ENCODE measurements around the gene CACNA2D4.

The CACNA2D4 gene

GRCh38 chr12:1846421-1847405 lies 71.7 kb downstream of the CACNA2D4 start:
- DNase-seq: no peak

- DNase-seq: no peak
These were observed 72.6 kb downstream of the CACNA2D4 start for GRCh38 chr12:1845886-1846285.

DNA sequence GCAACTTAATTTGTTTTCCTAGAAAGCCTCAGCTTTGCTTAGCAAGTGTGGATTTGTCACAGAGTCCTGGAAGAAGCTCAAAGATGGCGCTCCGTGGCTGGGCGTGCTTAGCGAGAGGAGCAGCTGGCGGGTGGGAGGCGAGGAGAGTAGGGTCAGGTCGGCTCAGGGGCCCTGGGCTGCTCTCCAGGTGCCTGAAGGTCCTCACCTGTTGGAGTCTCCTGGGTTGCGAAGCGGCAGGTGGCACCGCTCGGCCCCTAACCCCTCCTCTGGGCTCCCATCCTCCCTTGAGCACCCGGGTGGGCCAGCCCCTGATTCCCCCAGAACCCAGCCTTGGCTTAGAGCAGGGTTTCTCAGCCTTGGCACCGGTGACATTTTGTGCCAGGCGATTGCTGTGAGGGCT lies 73.0 kb downstream of the CACNA2D4 start:
- DNase-seq: no peak

DNA sequence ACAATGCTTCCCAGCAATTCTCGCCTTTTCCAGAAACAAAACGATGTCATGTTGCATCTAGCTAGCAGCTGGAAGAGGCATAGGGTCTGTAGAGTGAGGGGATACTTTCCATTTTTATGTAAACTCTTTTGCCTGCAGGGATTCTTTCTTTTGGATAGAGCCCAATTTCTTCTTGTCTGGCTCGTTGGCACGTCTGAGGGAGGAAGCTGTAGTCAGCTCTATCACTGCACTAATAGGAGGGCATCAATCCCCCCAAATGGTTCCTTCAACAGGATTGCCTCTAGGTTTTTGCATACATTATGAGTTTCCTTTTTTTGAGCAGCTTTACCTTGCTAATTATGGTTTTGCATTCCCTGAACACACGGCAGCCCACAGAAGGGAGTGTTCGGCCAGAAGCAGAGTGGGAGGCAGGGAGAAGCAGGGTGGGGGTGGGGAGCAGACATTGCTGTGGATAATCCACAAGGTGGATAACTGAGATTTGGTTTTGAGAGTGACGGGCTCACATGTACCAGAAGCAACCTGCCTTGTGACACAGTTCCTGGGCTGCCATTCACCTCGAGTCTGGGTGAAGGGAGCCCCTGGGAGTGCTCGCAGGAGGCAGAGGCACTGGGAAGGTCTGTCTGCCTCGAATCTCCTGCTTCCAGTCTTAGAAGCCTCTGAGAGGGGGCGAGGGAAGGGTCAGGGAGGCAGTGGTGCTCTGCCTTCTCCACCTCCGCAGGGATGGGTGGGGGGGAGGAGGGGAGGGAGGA lies 73.6 kb downstream of the CACNA2D4 start:
- DNase-seq: peak in 1 of 51 donors; percentile 19

GRCh38 chr12:1844223-1844622 lies 74.2 kb downstream of the CACNA2D4 start:
- DNase-seq: no peak

GRCh38 chr12:1843641-1844005 lies 74.8 kb downstream of the CACNA2D4 start:
- no peak for DNase-seq

DNA sequence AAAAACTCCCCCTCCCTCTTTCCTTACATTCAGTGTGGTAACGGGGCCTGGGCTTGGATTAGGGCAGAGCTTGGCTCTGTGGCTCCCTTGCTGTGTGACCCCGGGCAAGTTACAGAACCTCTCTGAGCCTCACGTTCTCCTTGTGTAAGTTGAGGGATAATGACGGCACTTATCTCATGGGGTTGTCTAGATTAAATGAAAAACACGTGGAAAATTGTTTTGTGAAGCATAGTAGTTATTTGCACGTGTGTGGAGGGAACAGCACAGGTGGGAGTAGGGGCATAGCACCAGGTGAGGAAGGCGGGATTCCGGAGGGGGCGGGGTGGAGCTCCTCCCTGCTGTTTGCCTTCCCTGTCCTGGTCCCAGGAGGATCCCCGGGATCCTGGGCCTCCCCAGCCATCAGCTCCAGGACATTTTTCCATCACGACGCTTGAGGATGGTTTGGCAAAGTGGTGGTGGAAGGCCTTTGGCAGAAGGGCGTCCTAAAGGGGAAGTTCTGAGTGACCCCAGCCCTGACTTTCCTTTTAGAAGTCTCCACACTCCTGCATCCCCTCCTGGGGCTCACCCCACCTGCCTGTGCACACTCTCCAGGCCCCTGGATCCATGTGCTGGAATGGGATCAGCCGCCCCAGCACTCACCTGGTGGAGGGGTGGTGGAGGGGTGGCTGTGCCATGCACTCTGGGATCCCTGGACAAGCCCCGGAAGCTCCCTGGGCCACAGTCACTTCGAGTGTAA lies 75.4 kb downstream of the CACNA2D4 start:
- DNase-seq: no peak

GRCh38 chr12:1842183-1842904 lies 76.1 kb downstream of the CACNA2D4 start:
- no peak for DNase-seq

DNA sequence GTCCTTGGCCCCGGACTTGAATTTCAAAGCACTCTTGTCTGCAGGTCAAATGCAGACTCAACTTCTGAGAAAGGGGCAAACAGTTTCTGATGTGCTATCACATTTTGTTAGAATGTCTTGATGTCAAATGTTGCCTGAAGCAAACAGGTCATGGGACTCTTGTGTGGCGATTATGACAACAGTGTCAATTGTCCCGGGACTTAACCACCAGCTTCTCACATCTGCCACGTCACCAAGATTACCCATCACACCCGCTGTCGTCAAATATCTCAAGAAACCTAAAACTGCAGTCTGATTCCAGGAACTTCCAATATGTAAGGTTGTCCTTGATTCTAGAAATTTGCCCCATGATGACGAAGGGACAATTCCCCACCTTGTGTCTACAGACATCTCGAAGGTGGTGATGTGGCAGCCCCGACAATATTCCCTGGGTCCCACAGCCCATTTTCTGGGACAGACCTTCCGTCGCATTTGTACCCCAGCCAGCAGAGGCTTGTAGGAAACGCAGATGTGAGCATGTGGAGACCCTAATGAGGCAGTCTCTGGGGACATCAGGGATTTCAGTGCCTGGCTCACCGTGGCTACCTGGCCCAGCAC lies 76.8 kb downstream of the CACNA2D4 start:
- DNase-seq: no peak

DNA sequence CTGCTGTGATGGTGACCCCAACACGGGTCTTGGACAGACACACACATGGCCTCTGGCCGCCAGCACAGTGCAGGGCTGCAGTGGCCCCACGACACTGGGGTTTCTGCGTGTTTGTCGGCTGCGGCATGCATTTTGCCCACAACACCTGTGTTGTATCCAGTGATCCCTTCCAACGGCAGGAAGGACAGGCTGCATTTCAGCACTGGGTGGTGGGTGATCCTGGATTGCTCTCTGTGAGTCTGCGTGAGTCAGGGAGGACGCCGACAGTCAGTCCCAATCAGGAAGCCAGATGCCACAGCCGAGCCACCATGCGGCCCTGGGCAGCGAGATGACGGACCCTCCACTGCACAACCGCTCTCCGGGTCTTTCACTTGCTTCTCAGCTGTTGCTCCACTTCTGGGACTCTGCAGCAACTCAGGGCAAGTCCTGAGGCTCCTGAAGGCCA lies 77.4 kb downstream of the CACNA2D4 start:
- DNase-seq: no peak

DNA sequence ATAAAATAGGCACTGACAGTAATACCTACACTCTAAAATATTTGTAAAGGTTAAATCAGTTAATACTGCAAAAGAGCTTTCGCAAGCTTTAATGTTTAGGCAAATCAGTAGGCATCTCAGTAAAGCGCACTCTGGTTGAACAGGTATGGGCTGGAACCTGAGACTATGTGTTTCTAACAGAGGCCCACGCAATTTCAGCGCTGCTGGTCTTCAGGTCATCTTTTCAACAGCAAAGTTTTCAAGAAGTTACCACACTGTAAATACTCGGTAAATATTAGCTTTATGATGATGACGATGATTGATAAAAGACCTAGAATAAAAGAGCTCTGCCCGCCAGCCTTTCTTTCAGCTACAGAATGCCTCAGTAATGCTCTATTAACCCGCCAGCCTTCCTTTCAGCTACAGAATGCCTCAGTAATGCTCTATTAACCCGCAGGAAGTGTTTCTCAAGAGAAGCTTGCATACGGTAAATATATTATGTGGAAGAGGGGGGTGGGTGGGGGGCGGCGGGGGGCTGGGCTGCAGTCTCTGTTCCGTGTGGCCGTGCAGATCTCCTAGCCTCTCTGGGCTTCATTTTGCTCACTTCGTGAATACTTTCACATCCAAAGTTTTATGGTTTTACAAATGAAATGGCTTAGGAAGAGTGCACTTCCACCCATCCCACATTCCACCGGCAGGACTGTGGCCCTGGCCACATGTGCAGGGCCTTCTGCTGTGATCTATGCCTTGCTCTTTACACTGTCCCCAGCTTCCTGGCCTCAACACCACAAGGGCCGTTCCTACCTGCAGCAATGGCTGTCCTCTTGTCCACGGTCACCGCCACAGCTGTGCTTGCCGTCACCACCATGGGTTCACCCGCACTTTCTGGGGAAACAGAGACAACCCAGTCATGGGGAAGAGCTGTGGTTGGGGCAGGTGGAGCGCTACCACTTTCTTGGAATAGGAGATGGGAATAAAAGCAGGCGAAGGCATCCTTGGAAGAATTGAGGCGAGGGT lies 78.2 kb downstream of the CACNA2D4 start:
- DNase-seq: no peak

DNA sequence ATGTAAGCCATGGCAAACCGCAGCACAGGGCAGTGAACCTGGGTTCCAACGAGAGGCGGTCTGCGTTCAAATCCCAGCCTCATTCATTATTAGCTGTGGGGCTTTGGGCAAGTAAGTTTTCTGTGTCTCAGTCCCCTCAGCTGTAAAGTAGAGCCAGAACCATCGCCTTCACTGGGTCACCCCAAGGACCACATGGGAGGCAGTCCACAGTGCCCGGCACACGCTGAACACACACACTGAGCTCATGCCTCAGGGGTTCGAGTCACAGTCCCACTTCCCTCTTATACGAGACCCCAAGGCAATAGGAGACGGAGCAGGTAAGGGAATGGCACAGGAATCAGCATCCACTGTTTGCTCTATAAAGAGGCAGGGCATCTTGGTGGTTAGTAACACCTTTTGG lies 79.0 kb downstream of the CACNA2D4 start:
- DNase-seq: no peak

DNA sequence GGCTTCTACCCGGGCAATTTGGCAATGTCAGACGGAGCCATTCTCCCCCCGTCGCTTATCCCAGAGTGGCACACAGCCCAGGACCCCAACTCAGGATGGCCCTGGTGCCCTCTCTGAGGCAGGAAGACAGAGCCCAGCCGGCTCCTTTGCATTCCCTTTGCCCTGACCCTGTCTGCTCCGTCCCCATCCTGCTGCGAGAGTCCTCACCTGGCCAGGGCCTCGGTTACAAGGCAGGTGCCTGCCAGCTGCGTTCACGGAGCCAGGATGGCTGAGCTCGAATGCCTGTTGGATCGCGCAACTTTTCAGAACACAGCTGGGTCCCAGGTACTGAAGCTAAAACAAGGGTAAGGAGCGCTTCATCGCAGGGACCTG lies 79.5 kb downstream of the CACNA2D4 start:
- DNase-seq: no peak

- peak in 18 of 51 donors; percentile 13 to 75 (median 42) for DNase-seq
These were observed 80.1 kb downstream of the CACNA2D4 start for GRCh38 chr12:1838205-1838993.

DNA sequence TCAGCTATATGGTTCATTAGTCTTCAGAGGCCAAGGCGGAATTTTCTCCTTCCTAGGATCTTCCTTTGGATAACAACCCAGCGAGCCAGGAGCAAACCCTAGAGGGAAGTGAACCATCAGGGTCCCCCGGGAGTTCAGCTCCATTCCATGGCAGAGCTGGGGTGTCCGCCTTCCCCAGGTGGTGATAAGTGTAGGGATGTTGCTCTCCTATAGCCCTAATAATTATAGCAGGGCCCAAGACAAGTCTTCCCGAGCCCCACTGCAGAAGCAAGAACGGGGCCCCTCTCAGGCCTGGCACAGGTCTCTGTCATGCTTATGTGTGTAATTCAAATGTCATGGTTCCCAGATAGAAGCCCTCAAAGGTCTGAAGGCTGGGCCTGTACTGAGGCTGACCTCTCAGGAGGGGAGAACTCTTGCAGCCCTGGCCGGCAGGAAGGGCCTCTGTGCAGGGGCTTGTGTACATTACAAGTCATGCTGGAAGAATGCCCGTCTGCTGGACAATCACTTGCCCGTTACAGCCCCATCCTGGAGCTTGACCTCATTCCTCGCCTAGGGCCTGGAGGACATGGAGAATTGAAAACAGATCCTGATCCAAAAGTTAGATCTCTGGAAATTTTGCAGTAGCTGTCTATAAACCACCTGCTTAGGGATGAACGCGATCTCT lies 80.8 kb downstream of the CACNA2D4 start:
- no peak for DNase-seq

DNA sequence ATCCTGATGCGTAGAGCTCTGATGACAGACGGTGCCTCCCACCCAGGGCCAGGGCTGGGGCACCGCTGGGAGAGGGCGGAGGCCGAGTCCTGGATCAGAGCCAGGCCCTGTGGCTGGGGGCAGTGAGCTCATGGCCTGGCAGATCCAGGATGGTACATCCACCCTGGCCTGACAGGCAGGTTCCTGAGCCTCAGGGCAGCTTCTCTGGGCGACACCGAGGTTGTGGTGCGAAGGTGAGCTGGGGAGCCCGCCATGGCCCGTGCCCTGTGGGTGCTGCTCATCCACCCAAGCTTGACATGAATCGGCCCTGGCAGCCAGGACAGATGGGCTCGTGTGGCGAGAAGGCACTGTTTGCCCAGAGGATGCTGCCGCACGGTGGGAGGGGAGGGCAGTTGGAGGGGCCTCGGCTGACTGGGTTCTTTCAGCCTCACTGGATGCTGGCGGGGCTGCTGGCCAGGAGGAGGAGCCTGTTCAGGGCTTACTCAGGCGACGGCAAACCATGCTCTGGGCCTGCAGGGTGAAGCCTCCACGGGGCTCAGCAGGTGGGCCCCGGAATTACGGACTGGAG lies 81.5 kb downstream of the CACNA2D4 start:
- peak in 36 of 51 donors; percentile 11 to 83 (median 50) for DNase-seq

GRCh38 chr12:1836241-1836803 lies 82.1 kb downstream of the CACNA2D4 start:
- no peak for DNase-seq

Data from hypothalamus (tissue), 51 donors.